Kidney glomerular epithelial cell (primary cell): ENCODE measurements around the gene DHRS13.
"Not testable (repeated sequence)": the region's sequence is repeated elsewhere in the genome, so short reads cannot be mapped to it uniquely, and the experiment has no call there.

Source experiments
- DNase-seq: peaks from one replicate; lab custom pipeline; 2025; lab: John Stamatoyannopoulos, UW

The DHRS13 gene

GRCh38 chr17:28882154-28882895 lies 20.6 kb downstream of the DHRS13 start:
- DNase-seq, result no peak

GRCh38 chr17:28881533-28882056 lies 21.3 kb downstream of the DHRS13 start:
- DNase-seq, result no peak

- DNase-seq, result no peak
Observed at GRCh38 chr17:28880572-28880945, 22.3 kb downstream of the DHRS13 start.

- no peak for DNase-seq
Observed at GRCh38 chr17:28879886-28880571, 22.9 kb downstream of the DHRS13 start.

- DNase-seq, result no peak
Observed at GRCh38 chr17:28878981-28879380, 23.9 kb downstream of the DHRS13 start.

- no peak for DNase-seq
Observed at GRCh38 chr17:28878158-28878910, 24.5 kb downstream of the DHRS13 start.

- not testable (repeated sequence) for DNase-seq
Observed at GRCh38 chr17:28877150-28877711, 25.6 kb downstream of the DHRS13 start.

GRCh38 chr17:28875848-28876550 lies 26.9 kb downstream of the DHRS13 start:
- no peak for DNase-seq

GRCh38 chr17:28874750-28875149 lies 28.1 kb downstream of the DHRS13 start:
- no peak for DNase-seq

- no peak for DNase-seq
Observed at GRCh38 chr17:28873839-28874238, 29.0 kb downstream of the DHRS13 start.

GRCh38 chr17:28871056-28871579 lies 31.8 kb downstream of the DHRS13 start:
- DNase-seq, result no peak

- DNase-seq, result no peak
Observed at GRCh38 chr17:28867276-28867675, 35.6 kb downstream of the DHRS13 start.

GRCh38 chr17:28865946-28866752 lies 36.7 kb downstream of the DHRS13 start:
- peak; percentile 4 for DNase-seq

GRCh38 chr17:28864991-28865849 lies 37.7 kb downstream of the DHRS13 start:
- DNase-seq, result no peak

GRCh38 chr17:28863953-28864352 lies 38.9 kb downstream of the DHRS13 start:
- DNase-seq, result no peak

- no peak for DNase-seq
Observed at GRCh38 chr17:28862561-28862960, 40.3 kb downstream of the DHRS13 start.

- no peak for DNase-seq
Observed at GRCh38 chr17:28861393-28862203, 41.3 kb downstream of the DHRS13 start.

GRCh38 chr17:28860363-28860808 lies 42.5 kb downstream of the DHRS13 start:
- no peak for DNase-seq
